Measurements from ENCODE around the gene DGLUCY.

DGLUCY gene

GRCh38 chr14:91108941-91109611 lies 4.8 kb upstream of the DGLUCY start:
- POLR2A ChIA-PET, result no interaction called here
- Histone ChIP-seq H3K9me3 (ENCODE audit: control insufficient read depth, insufficient read depth, low read depth, low read length) (no peaks in the 10 kb centered on the region), H3K27ac (ENCODE audit: extremely low read depth, low read depth, low read length) (no peak overlapping the region), H3K36me3 (ENCODE audit: control insufficient read depth in 2 of 2, insufficient read depth in 1 of 2, low read length in 2 of 2) (no peaks in the 10 kb centered on the region), H3K4me3 (ENCODE audit: low read depth, low read length) (no peak overlapping the region), H3K4me1 (ENCODE audit: control insufficient read depth, insufficient read depth, low read length) (peaks cover 8% of the 10 kb centered on the region)
- CTCF ChIA-PET, result no interaction called here
- TF ChIP-seq ZNF664 (tag by site-specific recombination; IDR thresholded peaks at IDR 0.05), result no peak
- peak; percentile 32 for TF ChIP-seq ZNF335 (tag by site-specific recombination; conservative IDR thresholded peaks at IDR 0.05)
- no peak for TF ChIP-seq PRDM10 (tag by site-specific recombination; IDR thresholded peaks at IDR 0.05)
- no peak for TF ChIP-seq ZNF473 (tag by site-specific recombination; IDR thresholded peaks at IDR 0.05)

- Histone ChIP-seq H3K4me3 (ENCODE audit: low read depth, low read length) (no peak overlapping the region), H3K9me3 (ENCODE audit: control insufficient read depth, insufficient read depth, low read depth, low read length) (no peaks in the 10 kb centered on the region), H3K36me3 (ENCODE audit: control insufficient read depth in 2 of 2, insufficient read depth in 1 of 2, low read length in 2 of 2) (no peaks in the 10 kb centered on the region), H3K4me1 (ENCODE audit: control insufficient read depth, insufficient read depth, low read length) (peaks cover 24% of the 10 kb centered on the region), H3K27ac (ENCODE audit: extremely low read depth, low read depth, low read length) (no peak overlapping the region)
- TF ChIP-seq ZNF23 (tag by site-specific recombination; IDR thresholded peaks at IDR 0.05; ENCODE audit: borderline replicate concordance), result no peak
- no peak for TF ChIP-seq HOXA7 (CRISPR knock-in tag; IDR thresholded peaks at IDR 0.05; ENCODE audit: borderline replicate concordance)
- TF ChIP-seq ZNF132 (tag by site-specific recombination; IDR thresholded peaks at IDR 0.05; ENCODE audit: borderline replicate concordance), result no peak
- no peak for TF ChIP-seq ZNF311 (tag by site-specific recombination; IDR thresholded peaks at IDR 0.05; ENCODE audit: borderline replicate concordance)
- TF ChIP-seq ZNF501 (tag by site-specific recombination; IDR thresholded peaks at IDR 0.05), result no peak
- TF ChIP-seq YY2 (tag by site-specific recombination; IDR thresholded peaks at IDR 0.05), result no peak
- no peak for TF ChIP-seq ZNF16 (tag by site-specific recombination; IDR thresholded peaks at IDR 0.05; ENCODE audit: low read depth)
- no peak for TF ChIP-seq ZNF280D (tag by site-specific recombination; IDR thresholded peaks at IDR 0.05)
- TF ChIP-seq ZBTB10 (tag by site-specific recombination; IDR thresholded peaks at IDR 0.05), result no peak
- TF ChIP-seq GLI2 (tag by site-specific recombination; IDR thresholded peaks at IDR 0.05; ENCODE audit: borderline replicate concordance, low read depth), result no peak
- no peak for TF ChIP-seq ZNF223 (tag by site-specific recombination; IDR thresholded peaks at IDR 0.05)
- TF ChIP-seq ZNF473 (tag by site-specific recombination; IDR thresholded peaks at IDR 0.05), result no peak
- no peak for TF ChIP-seq ZBTB48 (tag by site-specific recombination; IDR thresholded peaks at IDR 0.05)
- no peak for TF ChIP-seq IKZF3 (tag by site-specific recombination; IDR thresholded peaks at IDR 0.05)
- TF ChIP-seq ZNF645 (tag by site-specific recombination; IDR thresholded peaks at IDR 0.05), result no peak
- ChIA-PET POLR2A (interaction anchor here (0.7 kb wide), 1 partner anchor 84 kb away, joined by 6 read pairs; no protein-coding TSS in a partner anchor), CTCF (interaction anchor here (0.8 kb wide), 2 partner anchors 27 to 65 kb away, joined by 3 read pairs; no protein-coding TSS in a partner anchor)
Observed at GRCh38 chr14:91111443-91111842, 2.4 kb upstream of the DGLUCY start.
